ENCODE measurements around the gene CELSR1. TPM values are rescaled to one million over a fixed set of nuclear protein-coding genes. Genes with fewer than 3 reads are reported as not detected.

CELSR1 gene
- total and polyA plus RNA-seq, 2 of the 13 experiments (the other 11 are each of a cell fraction or from before 2014, with no cell fraction given): 0.78 to 1.8 TPM

DNA sequence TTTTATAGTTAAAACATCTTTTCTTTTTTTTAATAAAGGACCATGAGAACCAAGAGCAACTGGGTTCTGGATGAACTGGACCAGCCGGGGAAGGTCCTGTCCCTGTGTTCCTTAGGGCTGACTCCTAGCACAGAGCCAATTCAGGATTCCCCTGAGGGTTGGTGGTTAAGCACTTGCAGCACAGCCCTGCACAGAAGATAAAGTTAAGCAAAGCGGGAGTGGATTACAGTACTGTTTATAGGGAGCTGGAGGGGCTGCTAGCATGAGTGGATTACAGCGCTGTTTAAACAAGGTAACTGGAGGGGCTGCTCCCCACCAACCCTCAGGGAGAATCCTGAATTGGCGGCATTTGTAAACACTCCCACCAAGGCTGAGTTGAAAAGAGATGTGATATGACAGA lies 90.6 kb downstream of the CELSR1 start:
- no peaks in the 10 kb centered on the region for H3K9me3 ChIP-seq (ENCODE audit: low read length)
- no peaks in the 10 kb centered on the region for H4K20me1 ChIP-seq (ENCODE audit: insufficient read depth, low read length)
- H3K79me2 ChIP-seq (ENCODE audit: insufficient read depth, low read length): no peaks in the 10 kb centered on the region
- H3K9ac ChIP-seq (ENCODE audit: insufficient read depth, low read depth, low read length): no peak overlapping the region
- intact Hi-C loops (cut with micrococcal nuclease; ENCODE audit: unreplicated experiment) (no loop called here), in situ Hi-C loops (cut with HindIII; ENCODE audit: extremely low pct_ligation_motif_present, low pct_unique_long_range_greater_than_20kb) (no loop called here)
- ChIA-PET CTCF (ENCODE audit: low intra/inter-chr PET ratio, low total read pairs) (no interaction called here), POLR2A (no interaction called here)
- no peak overlapping the region for H3K4me3 ChIP-seq (replicated peaks in 1 of 3; ENCODE audit: insufficient read depth in 1 of 3, low read depth in 2 of 3, low read length in 3 of 3)
- WGBS (ENCODE audit: low lambda C conversion rate): 81% methylated on average over 4 of the region's 4 CpGs
- no peak overlapping the region for H3K4me2 ChIP-seq (ENCODE audit: low read depth, low read length)
- no peaks in the 10 kb centered on the region for H3K36me3 ChIP-seq (replicated peaks in 1 of 2; ENCODE audit: control insufficient read depth in 1 of 2, insufficient read depth in 2 of 2, low read length in 2 of 2)
- no peak overlapping the region for H3K27ac ChIP-seq (ENCODE audit: extremely low read length, insufficient read depth, low read length)
- DNase-seq (ENCODE audit: low spot score) (no peak), FAIRE-seq (no peak), ATAC-seq (no peak)
- H3K4me1 ChIP-seq (ENCODE audit: insufficient read depth, low read length): peaks cover 52% of the 10 kb centered on the region
- no TSS peak for BruUV-seq (replicated peaks)
- no peak for TF ChIP-seq MTA1 (CRISPR knock-in tag; IDR thresholded peaks at IDR 0.05; ENCODE audit: borderline replicate concordance)
- no peak for TF ChIP-seq NR1H2 (CRISPR knock-in tag; IDR thresholded peaks at IDR 0.05; ENCODE audit: borderline replicate concordance, low read depth)
- TF ChIP-seq DPF2 (CRISPR knock-in tag; IDR thresholded peaks at IDR 0.05; ENCODE audit: borderline replicate concordance, low read depth): no peak
- TF ChIP-seq ZNF382 (CRISPR knock-in tag; IDR thresholded peaks at IDR 0.05; ENCODE audit: borderline replicate concordance): no peak
- no peak for TF ChIP-seq ZSCAN9 (CRISPR knock-in tag; IDR thresholded peaks at IDR 0.05; ENCODE audit: borderline replicate concordance)
- TF ChIP-seq, protein P1, sequence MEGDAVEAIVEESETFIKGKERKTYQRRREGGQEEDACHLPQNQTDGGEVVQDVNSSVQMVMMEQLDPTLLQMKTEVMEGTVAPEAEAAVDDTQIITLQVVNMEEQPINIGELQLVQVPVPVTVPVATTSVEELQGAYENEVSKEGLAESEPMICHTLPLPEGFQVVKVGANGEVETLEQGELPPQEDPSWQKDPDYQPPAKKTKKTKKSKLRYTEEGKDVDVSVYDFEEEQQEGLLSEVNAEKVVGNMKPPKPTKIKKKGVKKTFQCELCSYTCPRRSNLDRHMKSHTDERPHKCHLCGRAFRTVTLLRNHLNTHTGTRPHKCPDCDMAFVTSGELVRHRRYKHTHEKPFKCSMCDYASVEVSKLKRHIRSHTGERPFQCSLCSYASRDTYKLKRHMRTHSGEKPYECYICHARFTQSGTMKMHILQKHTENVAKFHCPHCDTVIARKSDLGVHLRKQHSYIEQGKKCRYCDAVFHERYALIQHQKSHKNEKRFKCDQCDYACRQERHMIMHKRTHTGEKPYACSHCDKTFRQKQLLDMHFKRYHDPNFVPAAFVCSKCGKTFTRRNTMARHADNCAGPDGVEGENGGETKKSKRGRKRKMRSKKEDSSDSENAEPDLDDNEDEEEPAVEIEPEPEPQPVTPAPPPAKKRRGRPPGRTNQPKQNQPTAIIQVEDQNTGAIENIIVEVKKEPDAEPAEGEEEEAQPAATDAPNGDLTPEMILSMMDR (CRISPR knock-in tag; IDR thresholded peaks at IDR 0.05): no peak
- TF ChIP-seq MTF1 (CRISPR knock-in tag; IDR thresholded peaks at IDR 0.05): no peak
- no peak for TF ChIP-seq ZNF547 (CRISPR knock-in tag; IDR thresholded peaks at IDR 0.05)
- TF ChIP-seq ELF4 (CRISPR knock-in tag; IDR thresholded peaks at IDR 0.05; ENCODE audit: borderline replicate concordance): no peak
- TF ChIP-seq, protein P2, sequence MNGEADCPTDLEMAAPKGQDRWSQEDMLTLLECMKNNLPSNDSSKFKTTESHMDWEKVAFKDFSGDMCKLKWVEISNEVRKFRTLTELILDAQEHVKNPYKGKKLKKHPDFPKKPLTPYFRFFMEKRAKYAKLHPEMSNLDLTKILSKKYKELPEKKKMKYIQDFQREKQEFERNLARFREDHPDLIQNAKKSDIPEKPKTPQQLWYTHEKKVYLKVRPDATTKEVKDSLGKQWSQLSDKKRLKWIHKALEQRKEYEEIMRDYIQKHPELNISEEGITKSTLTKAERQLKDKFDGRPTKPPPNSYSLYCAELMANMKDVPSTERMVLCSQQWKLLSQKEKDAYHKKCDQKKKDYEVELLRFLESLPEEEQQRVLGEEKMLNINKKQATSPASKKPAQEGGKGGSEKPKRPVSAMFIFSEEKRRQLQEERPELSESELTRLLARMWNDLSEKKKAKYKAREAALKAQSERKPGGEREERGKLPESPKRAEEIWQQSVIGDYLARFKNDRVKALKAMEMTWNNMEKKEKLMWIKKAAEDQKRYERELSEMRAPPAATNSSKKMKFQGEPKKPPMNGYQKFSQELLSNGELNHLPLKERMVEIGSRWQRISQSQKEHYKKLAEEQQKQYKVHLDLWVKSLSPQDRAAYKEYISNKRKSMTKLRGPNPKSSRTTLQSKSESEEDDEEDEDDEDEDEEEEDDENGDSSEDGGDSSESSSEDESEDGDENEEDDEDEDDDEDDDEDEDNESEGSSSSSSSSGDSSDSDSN (CRISPR knock-in tag; IDR thresholded peaks at IDR 0.05): no peak
- no peak for TF ChIP-seq RXRB (CRISPR knock-in tag; IDR thresholded peaks at IDR 0.05; ENCODE audit: borderline replicate concordance)
- TF ChIP-seq MAFK (conservative IDR thresholded peaks at IDR 0.05 in 1 of 2, IDR thresholded peaks at IDR 0.05 in 1 of 2; ENCODE audit: low read length in 2 of 2): no peak
- TF ChIP-seq ZNF776 (CRISPR knock-in tag; IDR thresholded peaks at IDR 0.05): no peak
- TF ChIP-seq ZNF83 (CRISPR knock-in tag; IDR thresholded peaks at IDR 0.05; ENCODE audit: borderline replicate concordance): no peak
- TF ChIP-seq SALL2 (CRISPR knock-in tag; IDR thresholded peaks at IDR 0.05): no peak
- no peak for TF ChIP-seq ZKSCAN5 (CRISPR knock-in tag; IDR thresholded peaks at IDR 0.05)
- TF ChIP-seq MLLT10 (CRISPR knock-in tag; IDR thresholded peaks at IDR 0.05): no peak
- no peak overlapping the region for H2AFZ ChIP-seq (ENCODE audit: low read length)
- H3K27me3 ChIP-seq (ENCODE audit: control insufficient read depth in 1 of 2, insufficient read depth in 2 of 2, low read length in 2 of 2): no peaks in the 10 kb centered on the region; a peak in 1 of 5 replicates
